Inflammatory macrophage treated with lipopolysaccharide for 4 hours (primary cell): Measurements from ENCODE around the gene PRRC2B.

Source experiments
- DNase-seq: peaks from one replicate; pipeline ENCODE4 v3.0.0-alpha.2; 2020

Gene PRRC2B

GRCh38 chr9:131411719-131412681, 18.1 kb downstream of the PRRC2B start:
- no peak for DNase-seq

GRCh38 chr9:131416509-131416908, 22.6 kb downstream of the PRRC2B start:
- no peak for DNase-seq

- DNase-seq: no peak
These were observed 23.6 kb downstream of the PRRC2B start for GRCh38 chr9:131417264-131418142.

GRCh38 chr9:131418143-131419025, 24.5 kb downstream of the PRRC2B start:
- DNase-seq: no peak

GRCh38 chr9:131419026-131419614, 25.2 kb downstream of the PRRC2B start:
- no peak for DNase-seq

GRCh38 chr9:131419716-131420115, 25.8 kb downstream of the PRRC2B start:
- DNase-seq: no peak

GRCh38 chr9:131420980-131421624, 27.2 kb downstream of the PRRC2B start:
- DNase-seq: no peak

GRCh38 chr9:131421691-131422090, 27.8 kb downstream of the PRRC2B start:
- no peak for DNase-seq

GRCh38 chr9:131422241-131422792, 28.4 kb downstream of the PRRC2B start:
- DNase-seq: no peak

- no peak for DNase-seq
These were observed 29.3 kb downstream of the PRRC2B start for GRCh38 chr9:131423171-131423581.

GRCh38 chr9:131426545-131426944, 32.7 kb downstream of the PRRC2B start:
- DNase-seq: no peak

- DNase-seq: no peak
These were observed 35.5 kb downstream of the PRRC2B start for GRCh38 chr9:131429121-131430012.

GRCh38 chr9:131432050-131432449, 38.2 kb downstream of the PRRC2B start:
- no peak for DNase-seq

- no peak for DNase-seq
These were observed 38.9 kb downstream of the PRRC2B start for GRCh38 chr9:131432597-131433301.

- no peak for DNase-seq
These were observed 39.5 kb downstream of the PRRC2B start for GRCh38 chr9:131433302-131433854.

GRCh38 chr9:131434673-131435072, 40.8 kb downstream of the PRRC2B start:
- no peak for DNase-seq

GRCh38 chr9:131436376-131436775, 42.5 kb downstream of the PRRC2B start:
- no peak for DNase-seq

GRCh38 chr9:131436865-131437271, 43.0 kb downstream of the PRRC2B start:
- no peak for DNase-seq

- DNase-seq: no peak
These were observed 44.3 kb downstream of the PRRC2B start for GRCh38 chr9:131438190-131438589.
